Activated gamma-delta T cell treated with Interleukin-2 at 50 U/mL for 16 hours (primary cell): ENCODE results near the gene ZNF276.
"Not testable (repeated sequence)": the region's sequence is repeated elsewhere in the genome, so short reads cannot be mapped to it uniquely, and the experiment has no call there.

Experiments
- DNase-seq: peaks from one replicate; pipeline ENCODE4 v3.0.0-alpha.2; 2020

ZNF276 gene

DNA sequence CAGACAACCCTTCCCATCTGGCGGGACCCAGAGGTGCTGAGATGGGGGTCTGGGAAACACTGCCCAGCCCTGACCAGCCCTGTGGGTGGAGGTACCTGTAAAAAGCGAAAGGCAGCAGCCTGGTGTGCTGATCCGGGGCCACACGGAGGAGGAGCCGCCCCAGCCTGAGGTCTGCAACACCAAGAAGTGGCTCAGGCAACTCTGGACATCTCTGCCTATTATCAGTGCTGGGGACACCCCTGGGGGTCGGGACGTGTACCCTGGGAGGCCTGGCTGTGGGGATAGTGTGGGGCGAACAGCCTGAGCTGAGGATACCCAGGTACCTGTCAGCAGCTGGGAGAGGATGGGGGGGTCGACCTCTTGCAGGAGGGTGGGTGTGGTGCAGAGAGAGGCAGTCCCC, 18.0 kb downstream of the ZNF276 start:
- DNase-seq: no peak

DNA sequence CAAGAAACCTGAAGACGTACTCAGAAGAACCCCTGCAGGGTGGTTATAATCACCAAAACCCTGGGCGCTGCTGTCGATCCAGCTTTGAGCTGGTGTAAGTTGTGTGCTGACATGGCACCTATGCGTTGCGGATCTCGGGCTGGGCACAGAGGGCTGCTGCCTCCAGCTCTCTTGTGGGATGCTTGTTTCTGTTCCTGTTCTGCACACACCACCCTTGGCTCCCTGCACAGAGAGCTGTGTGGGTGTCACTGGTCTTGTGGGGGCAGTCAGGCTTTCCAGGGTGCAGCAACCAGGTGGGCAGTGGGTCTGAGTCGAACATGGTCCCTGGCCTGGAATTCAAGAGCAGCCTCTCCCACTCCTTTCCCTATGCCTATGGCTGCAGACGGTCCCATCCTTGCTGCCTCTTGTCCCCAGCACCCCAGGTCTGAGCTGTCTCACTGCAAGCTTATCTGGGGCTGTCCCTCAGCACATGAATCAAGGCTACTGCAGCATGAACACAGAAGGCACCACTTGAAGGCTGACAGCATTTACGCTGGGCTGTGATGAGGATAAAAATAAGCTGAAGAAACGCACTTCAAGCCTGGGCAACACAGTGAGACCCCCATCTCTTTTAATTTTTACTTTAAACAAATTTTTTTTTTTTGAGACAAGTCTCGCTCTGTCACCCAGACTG, 20.1 kb downstream of the ZNF276 start:
- no peak for DNase-seq

DNA sequence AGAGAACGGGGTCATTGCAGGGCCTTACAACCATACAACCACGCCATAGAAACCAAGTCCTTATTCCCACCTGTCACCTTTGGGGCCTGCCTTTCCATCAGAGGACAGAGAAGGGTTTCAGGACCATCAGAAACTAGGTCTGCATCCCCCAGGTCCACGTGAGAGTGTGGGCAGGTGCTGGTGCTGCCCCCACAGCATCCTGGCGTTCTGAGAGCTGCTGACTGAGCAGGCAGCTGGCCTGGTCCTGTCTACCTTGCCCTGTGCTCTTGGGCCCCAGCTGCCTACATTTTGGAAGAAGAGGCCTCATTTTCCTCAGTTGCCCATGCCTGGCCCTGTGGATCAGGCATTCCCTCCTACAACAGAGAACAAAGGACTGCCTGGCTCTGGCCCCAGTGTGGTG, 21.6 kb downstream of the ZNF276 start:
- no peak for DNase-seq

DNA sequence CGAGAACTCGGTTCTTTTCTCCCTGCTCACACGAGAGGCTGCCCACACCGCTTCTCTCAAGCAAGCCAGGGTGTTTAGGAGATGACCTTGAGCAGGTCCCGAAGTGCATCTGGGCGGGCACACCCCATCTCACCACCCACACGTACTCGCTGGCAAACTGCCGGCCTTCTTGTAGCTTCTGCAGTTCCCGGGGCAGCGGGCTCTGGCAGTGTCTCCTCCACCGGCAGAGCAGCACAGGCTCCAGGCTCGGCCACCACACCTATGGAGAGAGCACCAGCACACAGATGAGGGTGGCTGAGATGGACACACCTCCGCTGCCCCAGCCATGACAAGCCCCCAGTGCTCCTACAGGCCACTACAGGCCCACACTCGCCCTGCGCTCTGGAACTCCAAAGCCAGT, 23.5 kb downstream of the ZNF276 start:
- no peak for DNase-seq

DNA sequence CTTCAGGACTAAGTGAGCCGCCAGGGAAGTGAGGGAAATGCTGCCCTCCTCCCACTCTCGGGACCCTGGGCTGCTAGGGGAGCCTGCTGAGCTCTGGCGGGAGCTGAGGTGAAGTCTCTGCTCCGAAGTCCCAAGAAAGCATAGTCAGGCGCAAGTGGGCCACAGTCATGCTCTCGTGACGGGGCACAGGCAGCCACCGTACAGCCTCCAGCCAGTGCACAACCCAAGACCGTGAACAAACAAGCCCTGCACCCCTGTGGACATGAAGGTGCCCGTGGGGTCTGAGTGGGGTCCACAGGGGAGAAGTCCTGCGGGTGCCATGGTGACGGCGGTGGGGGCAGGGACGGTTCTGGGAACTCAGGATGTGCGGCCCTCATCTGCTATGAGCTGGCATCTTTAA, 24.7 kb downstream of the ZNF276 start:
- no peak for DNase-seq

DNA sequence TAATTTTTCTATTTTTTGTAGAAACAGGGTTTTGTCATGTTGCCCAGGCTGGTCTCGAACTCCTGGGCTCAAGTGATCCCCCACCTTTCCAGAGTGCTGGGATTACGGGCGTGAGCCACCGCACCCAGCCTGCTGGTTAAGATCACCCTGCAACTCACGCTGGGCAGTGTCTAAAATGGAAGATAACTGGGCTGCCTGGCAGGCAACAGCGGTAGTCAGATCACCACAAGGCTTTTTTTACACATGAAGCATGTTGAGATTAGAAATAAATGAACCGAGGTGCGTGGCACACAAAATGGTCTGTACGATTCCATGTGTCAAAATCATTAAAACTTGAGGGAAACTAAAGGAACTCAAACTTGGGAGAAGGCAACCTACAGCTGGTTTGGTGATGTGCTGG, 26.7 kb downstream of the ZNF276 start:
- no peak for DNase-seq

DNA sequence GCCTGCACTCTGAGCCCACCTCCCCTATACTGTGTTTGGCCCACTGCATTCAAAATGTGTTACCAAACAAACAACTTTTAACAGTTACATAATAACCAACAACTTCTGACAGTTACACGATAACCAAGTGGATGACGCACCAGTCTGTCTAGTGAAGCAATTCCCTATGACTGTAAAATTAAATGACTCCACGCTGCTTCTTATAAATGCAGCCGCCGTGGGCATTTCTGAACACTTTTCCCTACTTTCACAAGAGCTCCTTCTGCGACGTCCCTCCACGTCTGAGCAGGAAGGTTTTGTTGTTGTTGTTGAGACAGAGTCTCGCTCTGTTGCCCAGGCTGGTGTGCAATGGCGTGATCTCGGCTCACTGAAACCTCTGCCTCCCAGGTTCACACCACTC, 27.6 kb downstream of the ZNF276 start:
- no peak for DNase-seq

DNA sequence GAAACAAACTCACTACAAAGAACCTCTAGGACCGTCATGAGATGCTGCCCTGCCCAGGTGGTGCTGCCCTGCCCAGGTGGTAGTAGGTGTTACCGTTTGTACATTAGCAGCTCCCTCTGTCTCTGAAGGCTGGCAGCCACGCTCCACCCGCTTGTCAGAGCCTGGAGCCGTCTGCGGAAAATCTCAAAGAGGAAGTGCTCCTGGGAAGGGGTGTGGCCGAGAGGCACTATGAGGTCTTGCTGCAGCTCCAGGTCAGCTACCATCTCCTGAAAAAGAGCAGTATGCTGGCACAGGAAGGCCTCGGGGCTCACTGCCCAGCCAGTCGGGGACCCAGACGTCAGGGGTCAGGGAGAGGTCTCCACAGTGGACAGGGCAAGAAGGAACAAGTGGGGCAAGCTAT, 28.3 kb downstream of the ZNF276 start:
- no peak for DNase-seq

DNA sequence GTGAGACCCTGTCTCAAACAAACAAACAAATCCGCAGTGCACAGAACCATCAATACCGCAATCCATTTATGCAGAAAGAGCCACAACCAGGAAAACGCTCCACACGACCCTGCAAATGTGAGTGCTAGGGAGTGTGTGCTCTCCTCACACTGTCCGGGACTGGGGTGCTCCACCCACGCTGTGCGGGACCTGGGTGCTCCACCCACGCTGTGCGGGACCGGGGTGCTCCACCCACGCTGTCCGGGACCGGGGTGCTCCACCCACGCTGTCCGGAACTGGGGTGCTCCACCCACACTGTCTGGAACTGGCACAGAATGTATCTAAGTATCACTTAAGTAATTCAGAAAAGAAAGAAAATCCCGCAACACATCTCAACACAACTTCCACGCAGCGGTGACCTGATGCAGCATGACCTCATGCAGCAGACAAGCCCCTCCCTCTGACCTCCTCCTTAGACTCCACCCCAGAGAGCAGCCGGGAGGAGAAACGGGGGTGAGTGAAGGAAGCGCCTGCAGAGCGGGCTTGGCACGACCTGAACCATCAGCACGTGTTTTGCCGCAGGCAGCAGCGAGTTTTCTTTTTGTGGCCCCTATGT, 38.5 kb downstream of the ZNF276 start:
- DNase-seq: no peak

DNA sequence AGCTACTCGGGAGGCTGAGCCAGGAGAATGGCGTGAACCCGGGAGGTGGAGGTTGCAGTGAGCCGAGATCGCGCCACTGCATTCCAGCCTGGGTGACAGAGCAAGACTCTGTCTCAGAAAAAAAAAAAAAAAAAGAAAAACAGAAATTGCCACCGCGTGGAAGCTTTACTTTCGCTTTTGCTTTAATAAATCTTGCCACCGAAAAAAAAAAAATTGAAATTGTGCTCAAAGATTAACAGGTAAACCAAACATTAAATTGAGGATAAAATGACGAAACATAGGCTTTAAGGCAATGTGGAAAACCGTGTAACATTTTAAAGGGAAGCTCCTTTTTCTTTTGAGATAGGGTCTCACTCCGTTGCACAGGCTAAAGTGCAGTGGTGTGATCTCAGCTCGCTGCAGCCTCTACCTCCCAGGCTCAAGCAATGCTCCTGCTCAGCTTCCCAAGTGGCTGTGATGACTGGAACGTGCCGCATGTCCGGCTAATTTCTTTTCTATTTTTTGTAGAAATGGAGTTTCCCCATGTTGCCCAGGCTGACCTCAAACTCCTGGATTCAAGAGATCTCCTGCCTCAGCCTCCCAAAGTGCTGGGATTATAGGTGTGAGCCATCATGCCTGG, 40.1 kb downstream of the ZNF276 start:
- no peak for DNase-seq

DNA sequence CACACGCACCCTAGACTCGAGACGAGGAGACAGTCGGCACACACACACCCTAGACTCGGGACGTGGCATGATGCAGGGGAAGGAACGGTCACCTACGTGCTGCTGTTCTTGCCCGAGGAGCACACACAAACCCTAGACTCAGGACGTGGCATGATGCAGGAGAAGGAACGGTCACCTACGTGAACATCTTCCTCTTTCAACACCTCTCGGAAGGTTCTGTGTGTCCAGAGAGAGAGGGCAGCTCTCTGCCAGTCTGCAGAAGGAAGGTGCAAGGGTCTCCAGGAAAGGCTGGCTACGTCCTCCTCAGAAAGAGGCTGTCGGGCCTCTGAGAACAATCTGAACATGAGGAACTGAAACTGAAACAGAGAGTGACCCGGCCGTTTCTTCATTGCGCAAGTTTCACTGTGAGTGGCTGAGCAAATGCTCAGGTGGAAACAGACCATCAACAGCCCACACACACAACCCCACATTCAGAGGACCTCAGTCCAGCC, 43.4 kb downstream of the ZNF276 start:
- DNase-seq: peak; percentile 29

DNA sequence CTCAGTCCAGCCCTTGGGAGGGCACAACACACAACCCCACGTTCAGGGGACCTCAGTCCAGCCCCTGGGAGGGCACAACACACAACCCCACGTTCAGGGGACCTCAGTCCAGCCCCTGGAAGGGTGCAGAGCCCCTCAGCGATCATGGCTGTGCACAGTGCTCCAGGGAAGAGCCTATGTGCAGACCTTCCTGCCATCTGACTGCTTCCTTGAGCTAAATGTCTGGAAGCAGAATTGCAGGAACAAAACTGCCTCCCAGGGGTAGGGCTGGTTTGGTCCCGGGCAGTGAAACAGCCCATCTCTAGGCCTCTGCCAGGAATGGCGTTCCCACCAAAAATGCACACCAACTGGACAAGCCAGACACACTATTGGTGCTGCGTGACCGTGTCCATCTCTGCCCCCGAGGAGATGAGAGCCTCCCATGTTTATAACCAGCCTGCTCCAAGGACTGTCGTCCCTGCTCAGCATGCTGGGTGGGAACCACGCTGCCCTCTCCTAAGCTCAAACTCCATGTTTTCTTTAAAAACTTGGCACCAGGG, 44.0 kb downstream of the ZNF276 start:
- DNase-seq: no peak

DNA sequence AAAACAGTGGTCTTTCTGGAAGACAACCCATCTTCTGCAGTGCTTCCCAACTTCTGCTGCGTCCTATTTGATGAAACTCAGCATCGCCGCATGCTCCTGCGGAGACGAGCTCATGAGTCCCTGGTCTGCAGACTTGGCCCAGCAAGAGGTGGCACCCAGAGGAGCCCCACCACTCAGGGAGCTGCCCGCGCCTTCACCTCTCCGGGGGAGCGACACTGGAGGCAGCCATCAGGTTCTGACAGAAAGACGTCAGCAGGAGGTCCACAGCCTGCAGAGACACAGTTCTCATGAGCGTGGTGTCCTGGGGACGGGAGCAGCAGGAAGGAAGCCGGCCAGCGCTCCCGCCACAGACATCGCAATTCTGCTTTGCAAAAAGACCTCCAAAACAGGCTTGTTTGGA, 49.0 kb downstream of the ZNF276 start:
- no peak for DNase-seq

DNA sequence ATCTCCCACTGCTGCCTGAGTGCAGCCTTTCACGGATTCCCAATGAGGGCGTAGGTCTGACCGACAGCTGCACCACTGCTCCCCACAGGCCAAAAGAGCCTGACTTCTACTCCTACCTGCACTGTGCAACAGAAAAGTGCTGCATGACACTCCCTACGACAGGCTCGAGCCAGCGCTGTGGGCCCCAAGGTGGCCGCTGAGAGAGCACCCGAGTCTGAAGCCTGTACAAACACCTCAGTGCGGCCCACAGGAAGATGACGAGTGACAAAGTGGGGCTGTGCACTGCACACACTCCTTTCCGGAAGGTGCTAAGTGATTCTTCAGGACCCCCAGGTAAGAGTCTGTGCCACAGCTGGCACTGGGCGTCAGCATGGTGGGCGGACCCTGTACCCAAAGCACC, 53.9 kb downstream of the ZNF276 start:
- DNase-seq: no peak

DNA sequence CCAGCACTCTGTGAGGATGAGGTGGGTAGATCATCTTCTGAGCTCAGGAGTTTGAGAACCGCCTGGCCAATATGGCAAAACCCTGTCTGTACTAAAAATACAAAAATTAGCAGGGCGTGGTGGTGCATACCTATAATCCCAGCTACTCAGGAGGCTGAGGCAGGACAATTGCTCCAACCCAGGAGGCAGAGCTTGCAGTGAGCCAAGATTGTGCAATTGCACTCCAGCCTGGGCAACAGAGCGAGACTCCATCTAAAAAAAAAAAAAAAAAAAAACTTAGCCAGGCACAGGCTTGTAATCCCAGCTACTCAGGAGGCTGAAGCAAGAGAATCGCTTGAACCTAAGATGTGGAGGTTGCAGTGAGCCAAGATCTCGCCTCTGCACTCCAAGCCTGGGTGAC, 56.9 kb downstream of the ZNF276 start:
- DNase-seq: not testable (repeated sequence)

DNA sequence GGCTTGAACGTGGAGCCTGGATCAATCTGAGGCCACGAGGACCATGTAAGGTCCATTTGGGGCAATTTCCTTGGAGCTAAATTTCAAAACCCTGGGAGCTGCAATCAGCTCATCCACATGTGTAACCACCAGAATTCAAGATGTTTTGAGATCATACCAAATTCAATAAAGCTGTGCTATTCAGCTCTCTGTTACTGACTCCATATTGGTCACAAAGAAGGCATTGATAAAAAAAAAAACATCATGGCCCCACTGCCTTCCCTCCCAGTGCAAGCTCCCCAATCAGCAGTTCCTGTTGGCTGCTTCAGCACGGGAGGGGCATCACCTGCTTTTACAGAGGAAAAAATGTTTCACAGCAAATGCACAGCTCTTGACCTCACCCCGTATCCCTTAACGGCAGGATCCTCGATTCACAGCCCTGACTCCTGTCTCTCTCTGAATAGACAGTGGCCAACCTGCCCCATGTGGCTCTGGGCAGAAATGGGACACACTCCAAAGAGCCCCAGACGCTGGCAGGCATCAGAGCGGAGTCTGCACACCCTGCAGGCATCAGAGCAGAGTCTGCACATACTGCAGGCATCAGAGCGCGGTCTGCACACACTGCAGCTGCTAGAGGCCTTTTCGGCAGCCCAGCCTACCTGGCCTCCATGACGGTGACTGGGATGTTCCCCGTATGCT, 58.0 kb downstream of the ZNF276 start:
- no peak for DNase-seq

DNA sequence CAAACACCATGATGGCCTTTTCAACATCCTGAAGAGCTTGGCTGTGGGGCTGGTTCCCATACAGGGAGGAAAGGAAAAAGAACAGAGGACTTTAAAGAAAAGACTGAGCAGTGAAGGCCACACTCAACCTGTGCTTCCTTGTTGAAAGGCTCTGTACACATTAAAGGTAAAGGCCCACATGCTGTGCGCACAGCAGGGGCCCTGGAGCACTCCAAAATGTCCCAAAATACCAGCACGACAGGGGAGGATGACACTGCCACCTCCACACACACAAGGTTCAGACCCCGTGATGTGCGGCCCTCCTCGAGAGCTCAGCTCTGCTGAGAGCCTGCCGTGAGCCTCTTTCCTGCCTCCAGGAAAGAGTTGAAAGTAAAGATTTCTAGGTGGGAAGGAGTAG, 58.6 kb downstream of the ZNF276 start:
- no peak for DNase-seq

DNA sequence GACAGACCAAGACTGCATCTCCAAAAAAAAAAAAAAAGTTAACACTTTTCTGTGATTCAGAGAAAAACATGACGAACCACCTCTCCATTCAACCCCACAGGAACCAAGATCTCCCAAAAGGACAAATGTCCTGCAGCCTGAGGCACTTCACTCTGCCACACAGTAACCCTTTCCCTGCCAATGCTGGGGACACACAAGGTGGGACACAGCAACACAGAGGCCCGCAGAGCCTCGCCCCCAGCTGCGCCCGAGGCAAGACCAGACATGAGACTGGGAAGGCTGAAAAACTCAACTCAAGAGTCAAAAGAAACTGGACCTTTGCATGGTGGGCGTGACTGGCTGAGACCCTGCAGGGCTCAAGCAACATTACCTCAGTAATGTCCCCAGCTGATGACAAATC, 61.2 kb downstream of the ZNF276 start:
- DNase-seq: no peak

DNA sequence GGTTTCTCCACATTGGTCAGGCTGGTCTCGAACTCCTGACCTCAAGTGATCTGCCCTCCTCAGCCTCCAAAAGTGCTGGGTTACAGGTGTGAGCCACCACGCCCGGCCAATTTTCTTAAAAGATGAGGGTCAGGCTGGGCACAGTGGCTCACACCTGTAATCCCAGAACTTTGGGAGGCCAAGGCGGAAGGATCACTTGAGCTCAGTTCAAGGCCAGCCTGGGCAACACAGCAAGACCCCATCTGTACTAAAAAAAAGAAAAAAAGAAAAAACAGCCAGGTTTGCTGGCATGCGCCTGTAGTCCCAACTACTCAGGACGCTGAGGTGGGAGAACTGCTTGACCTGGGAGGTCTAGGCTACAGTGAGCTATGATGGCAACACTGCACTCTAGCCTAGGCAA, 62.6 kb downstream of the ZNF276 start:
- DNase-seq: not testable (repeated sequence)

DNA sequence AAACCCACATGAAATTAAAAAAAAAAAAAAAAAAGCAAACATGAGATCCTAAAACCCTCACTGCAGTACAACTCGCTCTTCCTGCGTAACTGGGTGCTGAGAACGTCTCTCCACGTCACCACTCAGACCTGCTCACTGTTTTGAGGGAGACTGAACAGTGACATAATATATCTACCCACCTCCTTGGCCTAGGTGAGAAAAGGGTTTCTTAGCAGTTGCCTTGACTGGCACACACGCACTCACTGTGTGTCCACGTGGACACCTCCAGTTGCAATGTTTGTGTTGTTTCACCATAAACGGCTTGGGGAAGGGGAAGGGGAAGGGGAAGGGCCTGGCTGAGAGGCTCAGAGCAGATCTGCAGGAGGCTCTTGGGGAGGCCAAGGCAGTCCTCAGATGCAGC, 63.1 kb downstream of the ZNF276 start:
- peak; percentile 43 for DNase-seq

DNA sequence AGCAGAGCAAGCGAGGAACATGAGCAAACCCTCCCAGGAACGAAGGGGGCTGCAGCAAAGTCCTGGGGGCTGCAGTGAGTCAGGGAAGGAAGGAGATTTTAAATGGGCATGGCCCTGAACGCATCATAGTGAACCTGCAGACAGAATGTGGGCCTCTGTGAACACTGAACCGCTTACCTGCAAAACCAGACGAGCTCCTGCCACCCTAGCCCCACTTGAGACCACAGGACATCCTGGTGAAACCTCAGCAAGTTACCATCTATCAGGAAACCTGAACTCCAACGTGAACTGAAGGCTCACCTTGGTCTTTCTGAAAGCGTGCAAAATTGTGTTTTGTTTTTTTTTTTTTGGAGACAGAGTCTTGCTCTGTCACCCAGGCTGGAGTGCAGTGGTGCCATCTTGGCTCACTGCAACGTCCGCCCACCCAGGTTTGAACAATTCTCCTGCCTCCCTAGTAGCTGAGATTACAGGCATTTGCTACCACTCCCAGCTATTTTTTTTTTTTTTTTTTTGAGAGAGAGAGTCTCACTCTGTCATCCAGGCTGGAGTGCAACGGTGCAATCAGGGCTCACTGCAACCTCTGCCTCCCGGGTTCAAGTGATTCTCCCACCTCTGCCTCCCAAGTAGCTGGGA, 64.3 kb downstream of the ZNF276 start:
- DNase-seq: peak; percentile 68

DNA sequence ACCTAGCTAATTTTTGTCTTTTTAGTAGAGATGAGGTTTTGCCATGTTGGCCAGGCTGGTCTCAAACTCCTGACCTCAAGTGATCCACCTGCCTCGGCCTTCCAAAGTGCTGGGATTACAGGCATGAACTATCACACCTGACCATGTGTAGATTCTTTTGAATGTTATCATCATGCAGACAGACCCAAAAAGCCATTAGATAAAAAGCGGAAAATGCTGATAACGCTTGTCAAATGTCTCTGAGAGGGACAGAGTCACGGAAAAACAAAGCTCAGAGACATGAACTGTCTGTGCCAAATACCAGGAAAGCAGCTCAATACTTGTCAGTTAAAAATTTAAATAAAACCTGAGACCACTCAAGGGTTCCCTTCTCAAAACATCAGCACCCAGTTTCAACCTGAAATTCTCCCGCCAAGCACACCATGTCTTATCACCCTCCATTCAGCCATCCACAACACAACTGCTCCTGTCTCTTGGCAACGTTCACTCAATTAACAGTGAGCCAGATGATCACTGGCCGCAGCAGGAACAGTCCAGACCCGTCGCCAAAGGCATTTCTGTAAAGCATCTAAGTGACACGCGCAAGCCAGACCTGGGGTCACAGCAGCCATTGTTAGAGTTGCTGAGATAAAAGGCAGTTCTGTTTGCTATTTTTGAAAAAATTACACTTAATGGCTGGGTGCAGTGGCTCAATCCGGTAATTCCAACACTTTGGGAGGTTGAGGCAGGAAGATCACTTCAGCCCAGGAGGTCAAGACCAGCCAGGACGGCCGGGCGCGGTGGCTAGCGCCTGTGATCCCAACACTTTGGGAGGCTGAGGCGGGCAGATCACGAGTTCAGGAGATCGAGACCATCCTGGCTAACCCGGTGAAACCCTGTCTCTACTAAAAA, 65.4 kb downstream of the ZNF276 start:
- no peak for DNase-seq
